Vagina (tissue), 2 donors: ENCODE data around the gene DUSP16.

Experiments used
- CTCF ChIP-seq, 3 experiments: fragments of 450-650 bp in 2 of 3; fragments of 200-600 bp in 1 of 3; sonication (generic) in 1 of 3; IDR thresholded peaks; one replicate each; pipeline ENCODE4 v1.5.1; 2017 to 2019; ENCODE audit warnings: antibody characterized with exemption in 3 of 3, mild to moderate bottlenecking in 2 of 3, moderate library complexity in 2 of 3
- POLR2A ChIP-seq, 2 donors: fragments of 450-650 bp; IDR thresholded peaks; one replicate each; pipeline ENCODE4 v1.6.1; 2017; ENCODE audit warnings: antibody characterized with exemption in 2 of 2, mild to moderate bottlenecking in 2 of 2, moderate library complexity in 2 of 2

GRCh38 chr12:12555656-12556055 lies 7.0 kb downstream of the DUSP16 start:
- TF ChIP-seq CTCF (IDR thresholded peaks at IDR 0.05) (no peak), POLR2A (IDR thresholded peaks at IDR 0.05) (no peak)
